HG03045 (cell line): Measurements from ENCODE around the gene JOSD1.

Source experiments
- ATAC-seq: cut with Tn5 transposase; IDR thresholded peaks from one replicate; pipeline ENCODE4 v1.9.1; 2021; ENCODE audit warnings: mild to moderate bottlenecking, moderate library complexity; ENCODE audit not compliant: unreplicated experiment

Gene JOSD1

GRCh38 chr22:38638728-38639127 lies 62.0 kb downstream of the JOSD1 start:
- ATAC-seq, result no peak

DNA sequence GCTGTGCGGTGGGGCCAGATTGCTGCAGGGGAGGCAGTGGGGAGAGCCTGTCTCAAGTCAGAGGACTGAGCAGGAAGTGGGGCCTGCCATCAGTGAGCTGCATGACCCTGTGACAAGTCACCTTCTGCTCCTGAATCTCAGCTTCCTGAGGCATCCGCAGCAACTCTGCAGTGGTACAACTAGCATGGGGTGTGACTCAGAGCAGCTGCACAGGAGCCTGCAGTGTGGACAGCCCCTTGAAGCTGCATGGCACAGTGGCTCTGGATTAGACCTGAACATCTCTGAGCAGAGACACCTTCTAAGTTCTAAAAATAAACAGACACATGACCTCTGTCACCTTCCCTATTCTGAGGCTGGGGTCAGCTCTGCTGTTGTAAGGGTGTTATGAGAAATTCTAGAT lies 62.5 kb downstream of the JOSD1 start:
- no peak for ATAC-seq
